IMR-90 (cell line): ENCODE measurements around the gene DYNAP. TPM values are rescaled to one million over a fixed set of nuclear protein-coding genes. Genes with fewer than 3 reads are reported as not detected.

Experiments
- ATAC-seq: fragments of 200-7000 bp; cut with Tn5 transposase; 2 replicates; pipeline ENCODE4 v1.9.1; 2020; ENCODE audit warnings: low read depth, mild to moderate bottlenecking, moderate library complexity
- BruUV-seq: library from RNA; stranded (reverse); fragments of 400-500 nt; replicated peaks from 2 replicates; lab custom pipeline; 2021; lab: Mats Ljungman, UMichigan
- CTCF ChIA-PET: fragments of 300-600 bp; formaldehyde crosslinking; extraction: SDS; loops from one replicate; lab custom pipeline; 2021; ENCODE audit warnings: antibody characterized with exemption; lab: Yijun Ruan, JAX
- POLR2A ChIA-PET: fragments of 300-600 bp; sonication (Branson Sonifier 250); formaldehyde crosslinking; loops from one replicate; lab custom pipeline; 2022; ENCODE audit warnings: antibody characterized with exemption; ENCODE audit not compliant: unreplicated experiment; lab: Charles Lee
- DNase-seq: peaks from one replicate; pipeline ENCODE4 v3.0.0; 2013
- H2AFZ ChIP-seq: replicated peaks from 2 replicates; pipeline ENCODE3; 2013; ENCODE audit warnings: low read length, mild to moderate bottlenecking; ENCODE audit not compliant: poor library complexity
- H2AK5ac ChIP-seq: 2 replicates; pipeline ENCODE4 v1.6.1; 2013; ENCODE audit warnings: low read depth, low read length, inconsistent platforms
- H2AK9ac ChIP-seq: replicated peaks from 2 replicates; pipeline ENCODE3; 2013; ENCODE audit warnings: mild to moderate bottlenecking, low read depth, low read length, moderate library complexity; ENCODE audit not compliant: poor library complexity
- H2BK120ac ChIP-seq: 2 replicates; pipeline ENCODE4 v1.6.1; 2013; ENCODE audit warnings: low read depth, low read length, inconsistent platforms
- H2BK15ac ChIP-seq: 3 replicates; pipeline ENCODE4 v1.6.1; 2013; ENCODE audit warnings: low read depth, low read length, inconsistent platforms
- H2BK20ac ChIP-seq: 2 replicates; pipeline ENCODE4 v1.6.1; 2013; ENCODE audit warnings: low read depth, mild to moderate bottlenecking, inconsistent platforms, low read length, moderate library complexity
- H2BK5ac ChIP-seq: 2 replicates; pipeline ENCODE4 v1.6.1; 2013; ENCODE audit warnings: mild to moderate bottlenecking, low read depth, low read length, inconsistent platforms; ENCODE audit not compliant: poor library complexity, severe bottlenecking
- H3K14ac ChIP-seq: replicated peaks from 2 replicates; pipeline ENCODE4 v1.6.1; 2013; ENCODE audit warnings: low read depth, low read length, inconsistent platforms
- H3K18ac ChIP-seq: 2 replicates; pipeline ENCODE4 v1.6.1; 2013; ENCODE audit warnings: low read depth, low read length, control low read depth
- H3K23ac ChIP-seq: 2 replicates; pipeline ENCODE4 v1.6.1; 2013; ENCODE audit warnings: low read depth, low read length, inconsistent platforms
- H3K27ac ChIP-seq: 2 replicates; pipeline ENCODE4 v1.5.1; 2013; ENCODE audit warnings: mild to moderate bottlenecking, control low read depth, low read length; ENCODE audit not compliant: insufficient read depth
- H3K27me3 ChIP-seq: 2 replicates; pipeline ENCODE4 v1.6.1; 2013; ENCODE audit warnings: low read length; ENCODE audit not compliant: control insufficient read depth, insufficient read depth
- H3K36me3 ChIP-seq: 2 replicates; pipeline ENCODE4 v1.6.1; 2013; ENCODE audit warnings: low read length, mixed read lengths; ENCODE audit not compliant: control insufficient read depth, insufficient read depth
- H3K4ac ChIP-seq: 2 replicates; pipeline ENCODE4 v1.6.1; 2013; ENCODE audit warnings: low read depth, low read length, inconsistent platforms
- H3K4me1 ChIP-seq: 2 replicates; pipeline ENCODE4 v1.6.1; 2013; ENCODE audit warnings: low read length, mixed read lengths; ENCODE audit not compliant: control insufficient read depth, insufficient read depth
- H3K4me2 ChIP-seq: 2 replicates; pipeline ENCODE4 v1.6.1; 2013; ENCODE audit warnings: low read depth, mild to moderate bottlenecking, control low read depth, low read length, moderate library complexity
- H3K4me3 ChIP-seq: 2 replicates; pipeline ENCODE4 v1.5.1; 2013; ENCODE audit warnings: low read depth, mild to moderate bottlenecking, control low read depth, low read length, moderate library complexity; ENCODE audit not compliant: insufficient read depth
- H3K56ac ChIP-seq: 2 replicates; pipeline ENCODE4 v1.6.1; 2013; ENCODE audit warnings: low read length, inconsistent platforms; ENCODE audit not compliant: insufficient read depth; ENCODE audit errors: extremely low read depth
- H3K79me1 ChIP-seq, 2 experiments: 2 replicates each; pipeline ENCODE4 v1.6.1; 2013; ENCODE audit warnings: low read length in 2 of 2, inconsistent platforms in 1 of 2, low read depth in 1 of 2
- H3K9ac ChIP-seq: 2 replicates; pipeline ENCODE4 v1.6.1; 2013; ENCODE audit warnings: low read depth, low read length, control low read depth
- H3K9me1 ChIP-seq: 2 replicates; pipeline ENCODE4 v1.6.1; 2013; ENCODE audit warnings: low read length, inconsistent platforms; ENCODE audit not compliant: insufficient read depth
- H3K9me3 ChIP-seq: 2 replicates; pipeline ENCODE4 v1.6.1; 2013; ENCODE audit warnings: low read length; ENCODE audit not compliant: control insufficient read depth, insufficient read depth
- H4K20me1 ChIP-seq: 2 replicates; pipeline ENCODE4 v1.6.1; 2013; ENCODE audit warnings: low read length, inconsistent platforms; ENCODE audit not compliant: insufficient read depth
- H4K5ac ChIP-seq: 2 replicates; pipeline ENCODE4 v1.6.1; 2013; ENCODE audit warnings: mild to moderate bottlenecking, low read depth, low read length, control low read depth
- H4K8ac ChIP-seq, 2 experiments: 2 replicates each; pipeline ENCODE4 v1.6.1; 2013; ENCODE audit warnings: low read depth in 2 of 2, low read length in 2 of 2, control low read depth in 1 of 2, inconsistent platforms in 1 of 2
- H4K91ac ChIP-seq: 2 replicates; pipeline ENCODE4 v1.6.1; 2013; ENCODE audit warnings: low read depth, low read length, inconsistent platforms; ENCODE audit not compliant: insufficient read depth
- CHD1 ChIP-seq: IDR thresholded peaks from 2 replicates; pipeline ENCODE4 v1.6.1; 2012; ENCODE audit warnings: low read depth, low read length, improper control_type of control experiment
- CTCF ChIP-seq: conservative IDR thresholded peaks from 2 replicates; pipeline ENCODE4 v1.5.1; 2012; ENCODE audit warnings: mild to moderate bottlenecking, low read depth, low read length, improper control_type of control experiment
- ELK1 ChIP-seq: fragments of 150-350 bp; IDR thresholded peaks from 2 replicates; pipeline ENCODE4 v1.6.1; 2016; ENCODE audit warnings: low read depth, mild to moderate bottlenecking, low read length, moderate library complexity, borderline replicate concordance
- FOS ChIP-seq: fragments of 150-350 bp; IDR thresholded peaks from 2 replicates; pipeline ENCODE4 v1.6.1; 2016; ENCODE audit warnings: low read depth, low read length
- MAZ ChIP-seq: IDR thresholded peaks from 2 replicates; pipeline ENCODE4 v1.6.1; 2012; ENCODE audit warnings: low read depth, mild to moderate bottlenecking, low read length, improper control_type of control experiment, moderate library complexity, borderline replicate concordance
- MXI1 ChIP-seq: IDR thresholded peaks from 2 replicates; pipeline ENCODE4 v1.6.1; 2012; ENCODE audit warnings: low read depth, mild to moderate bottlenecking, low read length, moderate library complexity, borderline replicate concordance
- NFE2L2 ChIP-seq: fragments of 150-350 bp; IDR thresholded peaks from 2 replicates; pipeline ENCODE4 v1.6.1; 2016; ENCODE audit warnings: low read depth, mild to moderate bottlenecking, low read length
- POLR2A ChIP-seq: IDR thresholded peaks from 2 replicates; pipeline ENCODE4 v1.6.1; 2012; ENCODE audit warnings: mild to moderate bottlenecking, low read depth, low read length
- RCOR1 ChIP-seq: IDR thresholded peaks from 2 replicates; pipeline ENCODE4 v1.6.1; 2012; ENCODE audit warnings: mild to moderate bottlenecking, low read length, improper control_type of control experiment; ENCODE audit not compliant: insufficient replicate concordance
- SMC3 ChIP-seq: fragments of 150-350 bp; IDR thresholded peaks from 2 replicates; pipeline ENCODE4 v1.6.1; 2016; ENCODE audit warnings: low read depth, mild to moderate bottlenecking, antibody characterized with exemption, low read length, moderate library complexity
- USF2 ChIP-seq: fragments of 150-350 bp; IDR thresholded peaks from 2 replicates; pipeline ENCODE4 v1.6.1; 2017; ENCODE audit warnings: mild to moderate bottlenecking, antibody characterized with exemption, low read length, low read depth
- WGBS, 2 experiments: methylation state at CpG; one replicate each; pipeline versions ENCODE4 v1.1.5 to v1.1.7; 2013; ENCODE audit warnings: missing lambda C conversion rate in 2 of 2; ENCODE audit not compliant: insufficient read length in 1 of 2; ENCODE audit errors: extremely low coverage in 2 of 2; 5-methylcytosine and 5-hydroxymethylcytosine counted together
- dilution Hi-C: fragments of 300-500 bp; cut with HindIII; formaldehyde crosslinking; loops from one replicate; pipeline ENCODE4 v1.14.3; 2018; ENCODE audit warnings: low sequenced_read_pairs; ENCODE audit not compliant: unreplicated experiment
- in situ Hi-C: fragments of 300-500 bp; cut with MboI; formaldehyde crosslinking; loops from 3 replicates; pipeline ENCODE4 v1.14.3; 2019; ENCODE audit warnings: low sequenced_read_pairs, inconsistent platforms, mixed read lengths
- intact Hi-C: fragments of 100-400 bp; cut with micrococcal nuclease; formaldehyde crosslinking; loops from 2 replicates; pipeline ENCODE4 v1.10.0; 2022
- polyA plus RNA-seq, 3 experiments: library from polyadenylated mRNA; depleted of rRNA; stranded (reverse); fragments of >200 nt; gene quantifications; 2 replicates each; pipeline ENCODE4 v1.2.3, GENCODE V29; 2012; ENCODE audit warnings: low replicate concordance in 1 of 3
- total RNA-seq: library from RNA; depleted of rRNA; stranded (reverse); fragments of >200 nt; gene quantifications from 2 replicates; pipeline ENCODE4 v1.2.3, GENCODE V29; 2012

Gene DYNAP
- total and polyA plus RNA-seq, 2 of the 4 experiments (the other 2 are of a cell fraction), result not detected

- no peaks in the 10 kb centered on the region for H3K27me3 ChIP-seq
- dilution Hi-C loops, result no loop called here
- CTCF ChIA-PET, result no interaction called here
These were observed 5.3 kb upstream of the DYNAP start for GRCh38 chr18:54585743-54586142.

More at GRCh38 chr18:54585743-54586142, 5.3 kb upstream of the DYNAP start:
- Histone ChIP-seq H3K79me1 (no peaks in the 10 kb centered on the region), H3K9ac (no peak overlapping the region), H4K5ac (no peak overlapping the region), H3K4me3 (no peak overlapping the region), H3K27ac (no peak overlapping the region), H3K36me3 (no peaks in the 10 kb centered on the region), H2BK15ac (no peak overlapping the region), H2AK9ac (no peak overlapping the region), H2AFZ (no peak overlapping the region), H3K4me2 (no peak overlapping the region), H4K91ac (no peak overlapping the region), H4K8ac (no peak overlapping the region), H3K23ac (no peak overlapping the region), H2AK5ac (no peak overlapping the region), H3K14ac (no peak overlapping the region), H3K9me3 (no peaks in the 10 kb centered on the region), H2BK5ac (no peak overlapping the region), H3K56ac (no peak overlapping the region), H2BK120ac (no peak overlapping the region), H3K4ac (no peak overlapping the region), H3K9me1 (no peaks in the 10 kb centered on the region), H3K4me1 (no peaks in the 10 kb centered on the region), H4K20me1 (no peaks in the 10 kb centered on the region), H2BK20ac (no peak overlapping the region), H3K18ac (no peak overlapping the region)
- no peak for DNase-seq
- TF ChIP-seq MAZ (no peak), MXI1 (no peak), ELK1 (no peak), CTCF (no peak), USF2 (no peak), CHD1 (no peak), SMC3 (no peak), FOS (no peak), POLR2A (no peak), NFE2L2 (no peak), RCOR1 (no peak)
- ATAC-seq, result no peak
- 80% methylated on average over 1 of the region's 6 CpGs; no CpG with 5 or more reads in 1 of the 2 experiments for WGBS, 2 experiments
- POLR2A ChIA-PET, result no interaction called here
- in situ Hi-C loops, result no loop called here
- BruUV-seq, result no TSS peak
- intact Hi-C loops, result no loop called here
